GM21526 (cell line): ENCODE data around the gene MRGPRD.
"Not testable (repeated sequence)": the region's sequence is repeated elsewhere in the genome, so short reads cannot be mapped to it uniquely, and the experiment has no call there.

Experiments
- ATAC-seq: cut with Tn5 transposase; IDR thresholded peaks from one replicate; pipeline ENCODE4 v1.9.1; 2021; ENCODE audit warnings: moderate library complexity; ENCODE audit not compliant: unreplicated experiment, low FRiP score

The MRGPRD gene

DNA sequence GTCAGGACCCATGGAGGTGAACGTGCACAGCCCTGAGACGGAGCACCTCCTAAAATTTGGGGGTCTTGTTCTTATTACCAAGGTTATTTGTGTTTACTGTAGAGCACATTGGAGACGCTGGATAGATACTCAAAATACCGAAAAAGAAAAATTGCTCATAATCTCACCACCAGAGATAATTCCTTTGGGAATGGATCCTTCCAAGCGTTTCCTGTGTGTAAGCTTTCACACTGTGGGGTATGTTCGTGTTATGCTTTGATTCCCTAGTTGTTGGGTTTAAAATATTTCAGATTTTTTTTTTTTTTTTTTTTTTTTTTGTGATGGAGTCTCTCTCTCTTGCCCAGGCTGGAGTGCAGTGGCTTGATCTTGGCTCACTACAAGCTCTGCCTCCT lies 14.1 kb upstream of the MRGPRD start:
- ATAC-seq = no peak

DNA sequence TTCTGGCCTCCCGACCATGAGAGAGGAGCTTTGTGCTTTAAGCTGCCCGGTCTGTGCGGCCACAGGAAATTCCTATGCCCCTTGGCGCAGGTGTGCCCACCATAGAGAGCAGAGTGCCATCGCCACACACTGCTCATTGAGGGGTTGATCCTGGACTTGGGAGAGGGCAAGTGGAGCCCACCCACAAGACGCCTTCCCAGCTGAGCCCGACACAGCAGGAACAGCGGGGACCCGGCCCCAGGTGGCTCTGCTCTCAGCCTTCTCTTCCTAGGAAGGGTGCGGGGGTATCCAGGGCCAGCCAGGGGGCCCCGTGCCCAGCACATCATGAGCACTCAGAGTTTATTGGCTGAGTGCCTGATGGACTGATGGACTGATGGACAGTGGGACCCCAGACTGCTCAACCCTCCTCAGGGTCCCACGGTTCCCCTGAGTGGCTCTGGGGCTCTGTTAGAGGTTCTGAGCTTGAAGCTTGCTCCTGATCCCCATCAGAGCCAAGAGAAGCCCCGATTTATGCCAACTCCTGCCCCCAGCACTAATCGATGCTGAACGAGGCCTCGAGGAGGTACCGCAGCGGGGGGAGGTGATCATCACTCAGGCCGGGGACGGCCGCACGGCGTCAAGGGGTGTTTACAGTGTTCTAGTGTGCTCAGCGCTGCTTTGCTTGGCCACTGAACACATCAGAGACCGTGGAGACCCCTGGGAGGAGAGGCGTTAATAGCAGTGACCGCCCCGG lies 13.5 kb upstream of the MRGPRD start:
- ATAC-seq = no peak

DNA sequence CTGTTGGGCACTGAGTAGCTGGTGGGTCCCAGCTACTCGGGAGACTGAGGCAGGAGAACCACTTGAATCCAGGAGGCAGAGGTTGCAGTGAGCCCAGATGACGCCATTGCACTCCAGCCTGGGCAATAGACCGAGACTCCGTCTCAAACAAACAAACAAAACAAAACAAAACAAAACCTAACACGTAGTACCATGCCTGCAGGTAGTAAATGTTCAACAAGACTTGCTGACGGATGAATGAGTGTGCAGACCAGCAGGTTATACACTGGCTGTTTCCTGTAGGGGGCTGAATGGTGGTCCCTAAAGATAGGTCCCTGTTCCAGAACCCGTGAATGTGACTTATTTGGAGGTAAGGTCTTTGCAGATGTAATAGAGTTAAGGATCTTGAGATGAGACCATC lies 12.8 kb upstream of the MRGPRD start:
- no peak for ATAC-seq

- no peak for ATAC-seq
These were observed 12.0 kb upstream of the MRGPRD start for GRCh38 chr11:68992743-68993255.

DNA sequence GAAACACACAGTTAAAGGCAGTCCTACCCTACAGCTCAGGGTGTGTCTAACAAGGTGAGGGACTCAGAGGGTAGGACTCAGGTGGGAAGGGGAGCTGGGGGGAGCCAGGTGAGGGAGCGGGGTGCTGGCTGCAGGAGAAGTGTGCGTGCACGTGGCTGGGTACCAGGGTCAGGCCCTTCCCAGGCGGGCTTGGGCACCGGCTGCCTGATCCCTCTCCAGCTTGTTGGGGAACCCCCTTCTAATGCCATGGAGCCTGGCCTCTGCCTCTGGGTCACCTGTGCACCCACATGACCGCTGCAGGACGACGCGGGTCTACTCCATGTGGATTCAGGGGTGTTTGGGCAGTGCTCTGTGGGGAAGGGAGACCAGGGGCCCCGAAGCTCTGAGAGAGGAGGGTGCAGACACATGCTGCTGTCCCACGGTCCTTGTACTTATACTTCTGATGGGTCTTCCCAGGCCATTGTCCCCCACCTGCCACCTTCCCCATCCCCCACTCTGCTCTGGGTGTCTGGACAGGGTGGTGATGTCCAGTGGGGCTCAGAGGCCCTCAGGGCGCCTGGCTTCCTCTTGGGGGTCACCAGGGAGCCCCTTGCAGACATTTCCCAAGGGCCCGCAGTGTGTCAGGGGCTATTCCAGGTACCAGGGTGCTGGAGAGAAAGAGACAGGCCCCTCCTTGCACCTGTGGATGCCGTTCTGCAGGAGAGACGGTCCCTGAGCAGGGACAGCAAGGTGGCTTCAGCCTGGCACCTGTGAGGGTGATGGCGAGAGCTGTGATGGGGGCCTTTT lies 10.4 kb upstream of the MRGPRD start:
- no peak for ATAC-seq

DNA sequence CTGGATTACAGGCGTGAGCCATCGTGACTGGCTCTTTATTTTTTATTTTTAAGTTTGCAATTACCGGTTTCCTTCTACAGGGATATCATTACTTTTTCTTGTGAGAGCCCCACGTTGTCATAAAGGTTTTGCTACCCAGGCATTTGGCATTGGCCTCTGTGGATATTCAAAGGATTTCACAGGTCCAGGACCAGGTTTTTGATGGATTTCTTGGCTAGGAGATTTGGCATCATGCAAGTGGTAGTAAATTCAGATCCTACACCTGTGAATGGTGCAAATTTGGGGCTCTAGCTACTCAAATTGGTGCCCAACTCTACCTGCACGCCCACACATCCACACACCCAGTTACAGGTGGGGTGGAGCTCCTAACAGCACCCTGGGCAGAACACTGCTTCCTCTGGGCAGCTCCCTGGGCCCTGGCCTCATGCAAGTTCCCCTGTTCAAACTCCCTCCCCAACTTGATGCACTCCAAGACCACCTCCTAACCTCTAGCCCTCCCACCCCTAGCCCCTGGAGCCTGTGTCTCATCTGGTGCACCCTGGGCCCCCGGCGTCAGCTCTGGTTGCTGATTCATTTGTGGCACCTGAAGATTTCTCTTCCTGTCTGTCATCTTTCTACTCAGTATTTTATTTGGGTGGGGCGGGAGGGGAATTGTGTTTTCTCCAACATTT lies 9.3 kb upstream of the MRGPRD start:
- ATAC-seq = no peak

DNA sequence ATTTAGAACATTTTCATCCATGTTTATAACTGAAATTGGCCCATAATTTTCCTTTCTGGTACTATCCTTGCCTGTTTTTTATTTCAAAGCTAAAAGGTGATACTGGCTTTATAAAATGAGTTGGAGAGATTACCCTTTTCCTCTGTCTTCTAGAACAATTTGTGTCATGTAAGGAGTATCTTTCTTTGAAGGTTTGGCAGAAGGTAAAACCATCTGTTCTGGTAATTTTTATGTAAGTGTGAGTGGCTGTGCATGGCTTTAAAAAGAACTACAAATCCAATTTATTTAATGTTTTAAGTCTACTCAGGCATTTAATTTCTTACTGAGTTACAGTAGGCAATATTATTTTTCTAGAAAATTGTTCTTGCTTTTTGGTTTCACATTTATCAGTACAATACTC lies 7.7 kb upstream of the MRGPRD start:
- no peak for ATAC-seq

DNA sequence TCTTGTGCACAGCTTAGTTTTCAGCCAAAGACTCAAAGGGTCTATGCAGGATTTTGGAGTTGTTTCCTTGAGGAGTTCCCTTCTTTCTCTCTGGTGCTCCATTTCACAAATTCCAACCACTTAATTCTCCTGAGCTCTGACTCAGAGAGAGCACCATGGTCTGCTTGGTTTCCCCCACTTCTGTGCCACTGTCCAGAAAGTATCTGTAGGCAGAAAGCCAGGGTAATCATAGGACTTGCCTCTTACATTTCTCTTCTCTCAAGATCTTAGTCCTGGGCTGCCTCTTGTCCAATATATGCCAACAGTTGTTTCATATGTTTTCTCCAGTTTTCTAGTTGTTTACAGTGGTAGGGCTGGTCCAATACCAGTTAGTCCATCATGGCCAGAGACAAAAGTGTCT lies 6.4 kb upstream of the MRGPRD start:
- no peak for ATAC-seq

DNA sequence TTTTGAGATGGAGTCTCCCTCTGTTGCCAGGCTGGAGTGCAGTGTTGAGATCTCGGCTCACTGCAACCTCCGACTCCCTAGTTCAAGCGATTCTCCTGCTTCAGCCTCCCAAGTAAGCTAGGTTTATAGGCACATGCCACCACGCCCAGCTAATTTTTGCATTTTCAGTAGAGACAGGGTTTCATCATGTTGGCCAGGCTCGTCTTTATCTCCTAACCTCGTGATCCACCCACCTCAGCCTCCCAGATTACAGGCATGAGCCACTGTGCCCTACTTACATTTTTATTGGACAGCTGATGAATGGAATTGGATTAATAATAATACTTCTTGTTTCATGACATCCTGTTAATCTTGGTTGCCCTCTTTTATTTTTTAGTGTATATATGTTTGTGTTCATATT lies 3.0 kb upstream of the MRGPRD start:
- ATAC-seq = no peak

DNA sequence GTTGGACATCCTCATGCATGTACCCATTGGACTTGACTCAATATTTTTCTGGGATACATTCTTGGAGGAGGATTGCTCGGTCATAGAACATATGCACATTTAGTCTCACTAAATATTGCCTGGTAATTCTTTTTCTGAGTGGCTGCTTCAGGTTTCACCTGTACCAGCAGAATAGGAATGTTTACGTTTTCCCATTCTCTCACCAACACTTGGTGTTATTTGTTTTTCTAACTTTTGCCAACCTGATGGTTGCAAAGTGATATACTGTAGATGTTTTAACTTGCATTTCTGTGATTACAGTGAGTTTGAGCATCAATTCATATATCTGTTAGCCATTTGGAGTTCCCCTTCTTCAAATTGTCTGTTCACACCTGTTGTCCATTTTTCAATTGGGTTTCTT lies 1.3 kb upstream of the MRGPRD start:
- ATAC-seq = no peak

GRCh38 chr11:68979931-68980775 lies 633 bp downstream of the MRGPRD start:
- no peak for ATAC-seq

GRCh38 chr11:68978931-68979594 lies 1.7 kb downstream of the MRGPRD start:
- ATAC-seq = no peak

DNA sequence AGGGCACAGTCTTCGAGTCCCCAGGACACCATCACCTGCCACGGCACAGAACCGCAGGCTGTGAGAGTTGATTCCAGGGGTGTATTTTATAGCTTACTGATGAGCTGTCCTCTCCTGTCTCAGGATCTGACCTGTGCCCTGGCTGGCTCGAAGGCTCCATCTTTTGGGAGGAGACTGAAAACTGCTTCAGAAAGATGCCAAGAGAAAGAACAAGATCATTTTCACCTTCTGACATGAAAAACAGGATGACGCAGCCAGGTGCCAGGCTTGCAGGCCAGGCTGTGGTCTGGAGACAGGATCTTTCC lies 2.2 kb downstream of the MRGPRD start:
- no peak for ATAC-seq

- no peak for ATAC-seq
These were observed 2.8 kb downstream of the MRGPRD start for GRCh38 chr11:68977781-68978625.

DNA sequence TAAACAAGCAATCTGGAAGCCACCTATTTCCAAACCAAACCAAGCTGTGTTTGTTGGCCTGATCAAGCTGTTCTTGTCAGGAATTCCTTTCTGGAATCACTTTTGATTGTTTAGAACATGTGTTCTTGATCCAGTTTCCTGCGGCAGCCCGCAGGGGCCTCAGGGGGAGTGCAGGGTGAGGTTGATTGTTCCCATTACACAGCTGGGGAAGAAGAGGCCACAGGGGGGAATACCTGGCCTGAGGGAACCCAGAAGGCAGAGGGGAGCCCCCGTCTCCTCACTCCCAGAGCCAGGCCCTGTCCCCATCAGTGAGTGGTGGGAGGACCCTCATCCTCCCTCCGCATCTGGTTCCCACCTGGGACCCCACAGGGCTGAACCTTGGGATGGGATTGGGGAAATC lies 4.2 kb downstream of the MRGPRD start:
- no peak for ATAC-seq

DNA sequence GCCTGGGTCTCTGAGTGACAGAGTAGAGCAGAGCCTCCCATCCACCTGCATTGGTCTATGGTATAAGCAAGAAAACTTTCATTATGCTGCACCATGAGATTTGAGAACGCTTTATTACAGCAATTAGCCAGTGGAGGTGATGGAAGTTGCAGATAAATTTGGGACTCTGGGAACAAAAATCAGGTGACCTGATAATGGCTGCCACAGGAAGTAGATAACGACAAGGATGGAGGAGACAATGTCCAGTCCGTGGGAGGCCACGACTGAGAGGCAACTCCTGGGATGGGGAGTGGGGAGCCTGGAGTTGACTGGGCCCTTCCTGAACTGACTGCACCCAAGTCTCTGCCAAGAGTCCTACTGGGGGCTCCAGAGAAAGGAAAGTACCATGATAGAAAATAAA lies 4.7 kb downstream of the MRGPRD start:
- no peak for ATAC-seq

DNA sequence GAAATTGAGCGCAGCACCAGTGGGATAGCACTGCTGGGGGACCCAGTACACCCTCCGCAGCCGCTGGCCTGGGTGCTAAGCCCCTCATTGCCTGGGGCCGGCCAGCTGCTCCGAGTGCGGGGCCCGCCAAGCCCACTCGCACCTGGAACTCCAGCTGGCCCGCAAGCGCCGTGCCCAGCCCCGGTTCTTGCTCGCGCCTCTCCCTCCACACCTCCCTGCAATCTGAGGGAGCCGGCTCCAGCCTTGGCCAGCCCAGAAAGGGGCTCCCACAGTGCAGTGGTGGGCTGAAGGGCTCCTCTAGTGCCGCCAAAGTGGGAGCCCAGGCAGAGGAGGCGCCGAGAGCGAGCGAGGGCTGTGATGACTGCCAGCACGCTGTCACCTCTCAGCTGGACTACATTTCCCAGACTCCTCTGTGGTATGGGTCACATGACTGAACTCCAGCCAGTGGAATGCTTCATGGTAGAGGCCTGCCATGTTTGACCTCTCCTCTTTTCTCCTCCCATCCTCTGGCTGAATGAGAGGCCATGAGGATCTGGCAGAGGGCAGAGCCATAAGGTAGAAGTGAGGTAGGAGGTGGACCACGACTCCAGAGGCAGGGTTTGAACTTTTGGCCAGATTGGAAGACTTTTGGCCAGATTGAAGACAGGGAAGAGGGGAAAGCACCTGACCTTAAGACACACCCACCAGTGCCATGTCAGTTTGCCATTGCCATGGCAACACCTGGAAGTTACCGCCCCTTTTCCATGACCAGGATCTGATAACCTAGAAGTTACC lies 6.2 kb downstream of the MRGPRD start:
- no peak for ATAC-seq

DNA sequence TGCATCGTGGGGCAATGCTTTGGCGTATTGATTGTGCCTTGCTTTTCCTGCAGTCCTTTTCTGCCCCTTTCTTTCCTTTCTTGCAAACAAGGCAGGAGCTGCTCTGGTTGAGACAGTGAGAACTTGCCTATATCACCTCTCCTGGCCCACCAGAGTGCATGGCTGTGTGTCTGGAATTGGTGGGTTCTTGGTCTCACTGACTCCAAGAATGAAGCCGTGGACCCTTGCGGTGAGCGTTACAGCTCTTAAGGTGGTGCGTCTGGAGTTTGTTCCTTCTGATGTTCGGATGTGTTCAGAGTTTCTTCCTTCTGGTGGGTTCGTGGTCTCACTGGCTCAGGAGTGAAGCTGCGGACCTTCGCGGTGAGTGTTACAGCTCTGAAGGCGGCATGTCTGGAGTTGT lies 7.1 kb downstream of the MRGPRD start:
- ATAC-seq = not testable (repeated sequence)

GRCh38 chr11:68973219-68973618 lies 7.6 kb downstream of the MRGPRD start:
- ATAC-seq = no peak
